Osteocyte (in vitro differentiated cells): ENCODE data around the gene CTXN1. TPM values are rescaled to one million over a fixed set of nuclear protein-coding genes. Genes with fewer than 3 reads are reported as not detected.

Experiments
- DNase-seq: peaks from one replicate; pipeline ENCODE4 v3.0.0; 2021; ENCODE audit warnings: mixed read lengths; ENCODE audit not compliant: unreplicated experiment; ENCODE audit errors: extremely low spot score
- H3K27ac Mint-ChIP-seq: one replicate; pipeline ENCODE4 v1.8.0; 2021; ENCODE audit warnings: mild to moderate bottlenecking, mixed read lengths; ENCODE audit not compliant: unreplicated experiment
- H3K27me3 Mint-ChIP-seq: one replicate; pipeline ENCODE4 v1.8.0; 2021; ENCODE audit warnings: mixed read lengths; ENCODE audit not compliant: unreplicated experiment
- H3K36me3 Mint-ChIP-seq: one replicate; pipeline ENCODE4 v1.8.0; 2021; ENCODE audit warnings: mixed read lengths; ENCODE audit not compliant: unreplicated experiment
- H3K4me1 Mint-ChIP-seq: one replicate; pipeline ENCODE4 v1.8.0; 2021; ENCODE audit warnings: mixed read lengths; ENCODE audit not compliant: unreplicated experiment
- H3K4me3 Mint-ChIP-seq: one replicate; pipeline ENCODE4 v1.8.0; 2021; ENCODE audit warnings: mild to moderate bottlenecking, moderate library complexity, mixed read lengths; ENCODE audit not compliant: unreplicated experiment
- H3K9me3 Mint-ChIP-seq: one replicate; pipeline ENCODE4 v1.8.0; 2021; ENCODE audit warnings: mixed read lengths; ENCODE audit not compliant: unreplicated experiment
- total RNA-seq: library from RNA; stranded (reverse); gene quantifications from 2 replicates; pipeline ENCODE4 v1.2.1, GENCODE V29; 2021
- TF ChIP-seq, protein P1 (sequence below): fragments of 200-600 bp; sonication (generic); IDR thresholded peaks from 2 replicates; pipeline ENCODE4 v1.5.0; 2021; ENCODE audit warnings: antibody characterized with exemption, mild to moderate bottlenecking, moderate library complexity

The CTXN1 gene
- total RNA-seq, 1 donor from 2014 or later, result 28.8 TPM

DNA sequence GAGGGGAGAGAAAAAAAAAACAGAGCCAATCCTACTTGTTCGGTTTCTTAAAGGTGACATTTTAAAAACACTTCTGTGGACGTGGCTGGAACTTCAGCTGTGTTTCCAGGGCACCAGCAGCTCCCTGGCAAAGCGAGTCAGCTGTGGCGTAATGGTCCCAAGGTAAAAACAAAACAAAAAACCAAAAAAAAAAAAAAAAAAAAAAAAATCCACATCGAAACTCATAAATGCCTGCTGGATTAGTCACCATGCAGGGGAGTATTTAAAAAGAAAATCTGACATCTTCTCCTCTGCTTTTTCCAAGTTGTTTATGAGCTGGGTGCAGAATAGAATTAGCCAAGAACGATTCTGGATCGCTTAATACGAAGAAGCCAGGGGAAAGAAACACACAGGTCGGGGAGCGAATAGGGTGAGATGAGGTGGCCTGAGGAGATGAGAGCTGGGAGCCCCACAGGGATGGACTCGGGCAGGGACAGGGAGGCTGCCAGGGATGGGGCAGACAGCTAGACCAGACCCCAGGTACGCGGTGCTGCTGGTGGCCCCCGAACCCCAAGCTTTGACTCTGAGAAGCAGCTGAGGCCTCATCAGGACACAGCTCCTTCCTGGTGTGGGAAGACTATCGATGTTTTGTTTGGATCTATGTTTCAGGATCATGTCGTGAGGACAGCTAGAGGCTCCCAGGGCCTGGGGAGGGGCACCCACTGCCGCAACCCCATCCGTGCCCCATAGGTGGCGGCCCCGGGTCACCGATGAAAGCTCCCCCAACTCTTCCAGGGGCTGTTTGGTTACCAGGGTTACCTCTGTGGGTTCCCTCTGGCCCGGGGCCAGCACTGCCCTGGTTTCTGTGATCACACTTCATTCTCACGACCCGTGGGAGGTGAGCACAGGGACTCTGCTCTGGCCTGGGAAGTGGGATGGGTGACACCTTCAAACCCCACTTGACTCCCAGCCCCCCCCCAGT lies 3.1 kb upstream of the CTXN1 start:
- peak overlapping the region; percentile 56 for H3K4me3 Mint-ChIP-seq
- peaks cover 18% of the 10 kb centered on the region for H3K36me3 Mint-ChIP-seq
- no peaks in the 10 kb centered on the region for H3K27me3 Mint-ChIP-seq

DNA sequence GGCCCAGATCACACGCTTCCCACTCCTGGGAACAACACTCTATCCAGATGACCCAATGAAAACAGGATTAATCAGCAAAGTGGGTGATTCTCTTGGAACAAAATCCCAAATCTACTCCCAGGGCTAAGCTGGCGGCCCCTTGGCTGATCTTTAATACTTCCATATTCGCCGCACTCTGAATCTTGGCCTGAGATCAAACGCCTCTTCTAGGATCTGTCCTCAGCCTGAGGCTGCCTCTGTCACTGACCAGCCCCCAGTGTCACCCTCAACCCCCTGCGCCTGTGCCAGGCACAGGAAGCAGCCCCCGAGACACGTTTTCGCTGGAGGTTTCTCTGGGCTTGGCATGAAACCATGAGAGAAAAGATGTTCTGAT lies 2.4 kb upstream of the CTXN1 start:
- Mint-ChIP-seq H3K27ac (peak overlapping the region; percentile 97), H3K4me3 (peak overlapping the region; percentile 56), H3K36me3 (peaks cover 14% of the 10 kb centered on the region), H3K9me3 (no peaks in the 10 kb centered on the region), H3K4me1 (peaks cover 36% of the 10 kb centered on the region), H3K27me3 (no peaks in the 10 kb centered on the region)
- DNase-seq, result no peak
- TF ChIP-seq, protein P1, sequence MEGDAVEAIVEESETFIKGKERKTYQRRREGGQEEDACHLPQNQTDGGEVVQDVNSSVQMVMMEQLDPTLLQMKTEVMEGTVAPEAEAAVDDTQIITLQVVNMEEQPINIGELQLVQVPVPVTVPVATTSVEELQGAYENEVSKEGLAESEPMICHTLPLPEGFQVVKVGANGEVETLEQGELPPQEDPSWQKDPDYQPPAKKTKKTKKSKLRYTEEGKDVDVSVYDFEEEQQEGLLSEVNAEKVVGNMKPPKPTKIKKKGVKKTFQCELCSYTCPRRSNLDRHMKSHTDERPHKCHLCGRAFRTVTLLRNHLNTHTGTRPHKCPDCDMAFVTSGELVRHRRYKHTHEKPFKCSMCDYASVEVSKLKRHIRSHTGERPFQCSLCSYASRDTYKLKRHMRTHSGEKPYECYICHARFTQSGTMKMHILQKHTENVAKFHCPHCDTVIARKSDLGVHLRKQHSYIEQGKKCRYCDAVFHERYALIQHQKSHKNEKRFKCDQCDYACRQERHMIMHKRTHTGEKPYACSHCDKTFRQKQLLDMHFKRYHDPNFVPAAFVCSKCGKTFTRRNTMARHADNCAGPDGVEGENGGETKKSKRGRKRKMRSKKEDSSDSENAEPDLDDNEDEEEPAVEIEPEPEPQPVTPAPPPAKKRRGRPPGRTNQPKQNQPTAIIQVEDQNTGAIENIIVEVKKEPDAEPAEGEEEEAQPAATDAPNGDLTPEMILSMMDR, result no peak

More for the DNA sequence above, 3.1 kb upstream of the CTXN1 start:
- Mint-ChIP-seq H3K27ac (peak overlapping the region; percentile 97), H3K9me3 (no peaks in the 10 kb centered on the region), H3K4me1 (peaks cover 36% of the 10 kb centered on the region)
- DNase-seq, result no peak
- TF ChIP-seq, protein P1, result peak; percentile 42

DNA sequence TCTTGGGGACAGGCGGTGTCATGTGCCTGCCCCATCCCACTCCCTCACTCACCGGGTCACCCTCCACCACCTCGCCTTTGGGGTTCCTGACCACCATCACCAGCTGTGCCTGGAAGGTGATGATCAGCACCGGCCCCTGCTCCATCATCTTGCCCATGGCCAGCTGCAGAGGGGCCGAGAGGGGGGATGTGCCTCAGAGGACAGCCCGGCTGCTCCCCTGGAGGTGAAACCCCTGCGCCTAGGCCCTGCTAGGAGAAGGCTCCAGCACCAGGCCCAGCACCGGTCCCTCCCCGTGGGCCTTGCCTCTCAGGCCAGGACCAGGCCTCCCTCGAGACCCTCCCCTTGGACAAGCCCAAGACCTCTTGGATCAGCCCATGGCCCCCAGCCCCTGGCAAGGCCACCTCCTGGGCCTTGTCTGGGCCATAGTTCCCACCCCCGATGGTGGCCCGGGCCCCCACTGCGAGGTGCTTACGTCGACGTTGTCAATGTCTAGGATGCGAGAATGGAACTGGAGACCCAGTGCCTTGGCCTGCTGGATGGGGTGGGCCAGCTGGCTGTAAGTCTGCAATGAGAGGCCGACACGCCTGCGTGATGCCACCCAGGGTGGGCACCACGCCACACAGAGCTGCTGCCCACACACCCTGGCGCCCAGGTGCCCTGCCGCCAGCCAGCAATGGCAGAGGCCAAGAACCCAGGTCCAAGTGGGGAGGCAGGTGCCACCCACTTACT lies 1.8 kb upstream of the CTXN1 start:
- Mint-ChIP-seq H3K4me1 (peaks cover 39% of the 10 kb centered on the region), H3K27me3 (no peaks in the 10 kb centered on the region), H3K9me3 (no peaks in the 10 kb centered on the region), H3K36me3 (peaks cover 11% of the 10 kb centered on the region), H3K4me3 (no peak overlapping the region), H3K27ac (peak overlapping the region; percentile 97)
- TF ChIP-seq, protein P1, result no peak
- DNase-seq, result no peak

DNA sequence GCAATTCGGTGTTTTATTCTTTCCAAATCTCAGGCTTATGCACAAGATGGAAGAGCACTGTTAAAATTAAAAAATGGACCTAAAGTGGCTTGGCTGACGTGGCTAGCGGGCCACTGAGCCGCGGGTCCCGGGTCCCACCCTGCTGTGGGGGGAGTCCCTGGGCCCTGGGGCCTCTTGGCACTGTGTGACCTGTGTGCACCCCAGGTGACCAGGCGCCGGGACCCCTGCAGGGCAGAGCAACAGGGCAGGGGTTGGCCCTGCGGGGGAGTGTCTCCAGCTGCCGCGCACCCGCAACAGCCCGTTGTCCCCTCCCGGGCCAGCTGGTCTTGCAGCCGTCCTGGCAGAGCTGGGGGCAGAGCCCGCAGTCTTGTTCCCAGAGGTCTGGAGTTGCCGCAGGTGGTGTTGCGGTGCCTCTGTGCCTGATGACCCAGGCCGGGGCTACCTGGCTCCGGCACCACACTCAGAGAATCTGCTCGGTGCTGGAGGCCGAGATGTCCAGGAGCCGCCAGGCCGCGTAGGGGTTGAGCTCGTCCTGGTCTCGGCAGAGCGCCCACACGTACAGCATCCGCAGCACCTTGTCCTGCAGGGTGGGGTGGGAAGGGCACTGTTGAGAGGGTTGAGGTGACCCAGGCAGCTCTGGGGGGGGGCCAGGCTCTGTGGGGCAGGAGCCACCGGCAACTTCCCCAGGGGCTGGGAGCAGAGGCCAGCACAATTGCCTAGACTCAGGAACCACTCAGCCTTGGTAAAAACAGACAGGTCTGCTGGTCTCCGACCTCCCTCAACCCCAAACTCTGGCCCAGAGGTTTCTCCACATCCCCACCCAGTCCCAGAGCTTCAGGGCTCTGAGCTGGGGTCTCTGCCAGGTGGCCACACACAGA lies 1.0 kb upstream of the CTXN1 start:
- TF ChIP-seq, protein P1, result no peak
- Mint-ChIP-seq H3K27ac (peak overlapping the region; percentile 80), H3K4me1 (peaks cover 42% of the 10 kb centered on the region), H3K9me3 (no peaks in the 10 kb centered on the region), H3K4me3 (peak overlapping the region; percentile 72), H3K36me3 (peaks cover 11% of the 10 kb centered on the region), H3K27me3 (no peaks in the 10 kb centered on the region)
- no peak for DNase-seq
